H1 (cell line): ENCODE measurements around the gene RESP18. TPM values are rescaled to one million over a fixed set of nuclear protein-coding genes. Genes with fewer than 3 reads are reported as not detected.

ENCODE experiments used
- CBX8 ChIP-seq: fragments of 300-800, 300-1000 bp; sonication (generic); IDR thresholded peaks from 2 replicates; pipeline ENCODE4 v1.7.1; 2016; ENCODE audit warnings: low read depth, low read length, borderline replicate concordance
- CTBP2 ChIP-seq: IDR thresholded peaks from 2 replicates; pipeline ENCODE4 v1.7.0; 2011; ENCODE audit warnings: borderline replicate concordance, mild to moderate bottlenecking, moderate library complexity, mixed read lengths, low read length; ENCODE audit not compliant: insufficient read depth, insufficient read length
- E2F6 ChIP-seq: IDR thresholded peaks from 2 replicates; pipeline ENCODE4 v1.6.1; 2012; ENCODE audit warnings: inconsistent platforms
- EGR1 ChIP-seq: IDR thresholded peaks from 2 replicates; pipeline ENCODE4 v1.6.1; 2011; ENCODE audit warnings: low read depth, low read length, borderline replicate concordance
- EP300 ChIP-seq, 2 experiments: IDR thresholded peaks; 1 replicate in 1 of 2; 2 replicates in 1 of 2; pipeline ENCODE4 v1.6.1; 2011 to 2012; ENCODE audit warnings: low read depth in 2 of 2, low read length in 2 of 2, mild to moderate bottlenecking in 2 of 2, borderline replicate concordance in 1 of 2, inconsistent platforms in 1 of 2, moderate library complexity in 1 of 2
- NRF1 ChIP-seq: IDR thresholded peaks from 2 replicates; pipeline ENCODE4 v1.6.1; 2011; ENCODE audit warnings: mild to moderate bottlenecking, low read depth, low read length, improper control_type of control experiment
- POLR2A ChIP-seq, 2 experiments: IDR thresholded peaks; 1 replicate in 1 of 2; 2 replicates in 1 of 2; pipeline ENCODE4 v1.6.1; 2011; ENCODE audit warnings: low read depth in 2 of 2, low read length in 2 of 2, mild to moderate bottlenecking in 2 of 2; ENCODE audit errors: control extremely low read depth in 1 of 2
- POLR2AphosphoS5 ChIP-seq: IDR thresholded peaks from 2 replicates; pipeline ENCODE4 v1.6.1; 2011; ENCODE audit warnings: low read depth, low read length
- RAD21 ChIP-seq, 2 experiments: IDR thresholded peaks in 1 of 2; conservative IDR thresholded peaks in 1 of 2; 2 replicates each; pipeline ENCODE4 v1.6.1; 2011; ENCODE audit warnings: low read depth in 2 of 2, low read length in 2 of 2, improper control_type of control experiment in 1 of 2, inconsistent platforms in 1 of 2, mild to moderate bottlenecking in 1 of 2, moderate library complexity in 1 of 2
- RNF2 ChIP-seq: fragments of 200-900, 300-1000 bp; sonication (generic); IDR thresholded peaks from 2 replicates; pipeline ENCODE4 v1.7.1; 2016; ENCODE audit warnings: borderline replicate concordance, low read depth, mild to moderate bottlenecking, antibody characterized with exemption, low read length; ENCODE audit not compliant: poor library complexity, severe bottlenecking; ENCODE audit errors: missing control alignments
- TBP ChIP-seq: IDR thresholded peaks from 2 replicates; pipeline ENCODE4 v1.6.1; 2011; ENCODE audit warnings: low read depth, low read length, improper control_type of control experiment
- TCF12 ChIP-seq: IDR thresholded peaks from 2 replicates; pipeline ENCODE4 v1.6.1; 2011; ENCODE audit warnings: low read depth, mild to moderate bottlenecking, low read length
- polyA plus RNA-seq, 7 experiments: library from polyadenylated mRNA; depleted of rRNA in 3 of 7; stranded (reverse) in 5 of 7; unstranded in 2 of 7; fragments of >200 nt in 5 of 7; fragments of 200-250 nt in 2 of 7; gene quantifications; 1 replicate in 5 of 7; 2 replicates in 1 of 7; 4 replicates in 1 of 7; pipeline versions ENCODE4 v1.2.1 to v1.2.3, GENCODE V29; 2011 to 2013; ENCODE audit warnings: missing spikeins in 2 of 7, mixed read lengths in 2 of 7
- total RNA-seq: library from RNA; stranded (reverse); fragmentation: NEBNext Ultra II Directional; extraction: Animal tissue kit (Norgen Biotek cat#: 25700); gene quantifications from 2 replicates; pipeline ENCODE4 v1.2.1, GENCODE V29; 2021

Gene RESP18
- total and polyA plus RNA-seq, 2 of the 8 experiments (the other 6 are each of a cell fraction or from before 2014, with no cell fraction given) = not detected

- peak; percentile 7 for TF ChIP-seq RNF2
- no peak; the same call in 1 of the 2 replicates for TF ChIP-seq TBP
- peak in 1 of 2 experiments; percentile 62; a peak in 2 of 3 replicates for TF ChIP-seq POLR2A (IDR thresholded peaks at IDR 0.05; ENCODE audit: control extremely low read depth in 1 of 2, low read depth in 2 of 2, low read length in 2 of 2)
- no peak for TF ChIP-seq NRF1
- TF ChIP-seq CTBP2 = peak; percentile 95
- no peak for TF ChIP-seq EP300 (IDR thresholded peaks at IDR 0.05; ENCODE audit: borderline replicate concordance in 1 of 2, low read depth in 2 of 2, low read length in 2 of 2)
- TF ChIP-seq RAD21 (IDR thresholded peaks at IDR 0.05 in 1 of 2, conservative IDR thresholded peaks at IDR 0.05 in 1 of 2; ENCODE audit: low read depth in 2 of 2, low read length in 2 of 2) = peak; percentile 64 to 78
- peak; percentile 89 for TF ChIP-seq EGR1
- peak; percentile 81 for TF ChIP-seq POLR2AphosphoS5
- no peak for TF ChIP-seq CBX8
- peak; percentile 84 for TF ChIP-seq E2F6
- peak; percentile 75; the same call in 1 of the 2 replicates for TF ChIP-seq TCF12
Observed at GRCh38 chr2:219294356-219295351, 37.9 kb downstream of the RESP18 start (continued).
